IMR-90 (cell line): ENCODE measurements around the gene NOSTRIN. TPM values are rescaled to one million over a fixed set of nuclear protein-coding genes. Genes with fewer than 3 reads are reported as not detected.

ENCODE experiments used
- ATAC-seq: fragments of 200-7000 bp; cut with Tn5 transposase; 2 replicates; pipeline ENCODE4 v1.9.1; 2020; ENCODE audit warnings: low read depth, mild to moderate bottlenecking, moderate library complexity
- BruUV-seq: library from RNA; stranded (reverse); fragments of 400-500 nt; replicated peaks from 2 replicates; lab custom pipeline; 2021; lab: Mats Ljungman, UMichigan
- CTCF ChIA-PET: fragments of 300-600 bp; formaldehyde crosslinking; extraction: SDS; loops from one replicate; lab custom pipeline; 2021; ENCODE audit warnings: antibody characterized with exemption; lab: Yijun Ruan, JAX
- POLR2A ChIA-PET: fragments of 300-600 bp; sonication (Branson Sonifier 250); formaldehyde crosslinking; loops from one replicate; lab custom pipeline; 2022; ENCODE audit warnings: antibody characterized with exemption; ENCODE audit not compliant: unreplicated experiment; lab: Charles Lee
- DNase-seq: peaks from one replicate; pipeline ENCODE4 v3.0.0; 2013
- H2AFZ ChIP-seq: replicated peaks from 2 replicates; pipeline ENCODE3; 2013; ENCODE audit warnings: low read length, mild to moderate bottlenecking; ENCODE audit not compliant: poor library complexity
- H2AK5ac ChIP-seq: 2 replicates; pipeline ENCODE4 v1.6.1; 2013; ENCODE audit warnings: low read depth, low read length, inconsistent platforms
- H2AK9ac ChIP-seq: replicated peaks from 2 replicates; pipeline ENCODE3; 2013; ENCODE audit warnings: mild to moderate bottlenecking, low read depth, low read length, moderate library complexity; ENCODE audit not compliant: poor library complexity
- H2BK120ac ChIP-seq: 2 replicates; pipeline ENCODE4 v1.6.1; 2013; ENCODE audit warnings: low read depth, low read length, inconsistent platforms
- H2BK15ac ChIP-seq: 3 replicates; pipeline ENCODE4 v1.6.1; 2013; ENCODE audit warnings: low read depth, low read length, inconsistent platforms
- H2BK20ac ChIP-seq: 2 replicates; pipeline ENCODE4 v1.6.1; 2013; ENCODE audit warnings: low read depth, mild to moderate bottlenecking, inconsistent platforms, low read length, moderate library complexity
- H2BK5ac ChIP-seq: 2 replicates; pipeline ENCODE4 v1.6.1; 2013; ENCODE audit warnings: mild to moderate bottlenecking, low read depth, low read length, inconsistent platforms; ENCODE audit not compliant: poor library complexity, severe bottlenecking
- H3K14ac ChIP-seq: replicated peaks from 2 replicates; pipeline ENCODE4 v1.6.1; 2013; ENCODE audit warnings: low read depth, low read length, inconsistent platforms
- H3K18ac ChIP-seq: 2 replicates; pipeline ENCODE4 v1.6.1; 2013; ENCODE audit warnings: low read depth, low read length, control low read depth
- H3K23ac ChIP-seq: 2 replicates; pipeline ENCODE4 v1.6.1; 2013; ENCODE audit warnings: low read depth, low read length, inconsistent platforms
- H3K27ac ChIP-seq: 2 replicates; pipeline ENCODE4 v1.5.1; 2013; ENCODE audit warnings: mild to moderate bottlenecking, control low read depth, low read length; ENCODE audit not compliant: insufficient read depth
- H3K27me3 ChIP-seq: 2 replicates; pipeline ENCODE4 v1.6.1; 2013; ENCODE audit warnings: low read length; ENCODE audit not compliant: control insufficient read depth, insufficient read depth
- H3K36me3 ChIP-seq: 2 replicates; pipeline ENCODE4 v1.6.1; 2013; ENCODE audit warnings: low read length, mixed read lengths; ENCODE audit not compliant: control insufficient read depth, insufficient read depth
- H3K4ac ChIP-seq: 2 replicates; pipeline ENCODE4 v1.6.1; 2013; ENCODE audit warnings: low read depth, low read length, inconsistent platforms
- H3K4me1 ChIP-seq: 2 replicates; pipeline ENCODE4 v1.6.1; 2013; ENCODE audit warnings: low read length, mixed read lengths; ENCODE audit not compliant: control insufficient read depth, insufficient read depth
- H3K4me2 ChIP-seq: 2 replicates; pipeline ENCODE4 v1.6.1; 2013; ENCODE audit warnings: low read depth, mild to moderate bottlenecking, control low read depth, low read length, moderate library complexity
- H3K4me3 ChIP-seq: 2 replicates; pipeline ENCODE4 v1.5.1; 2013; ENCODE audit warnings: low read depth, mild to moderate bottlenecking, control low read depth, low read length, moderate library complexity; ENCODE audit not compliant: insufficient read depth
- H3K56ac ChIP-seq: 2 replicates; pipeline ENCODE4 v1.6.1; 2013; ENCODE audit warnings: low read length, inconsistent platforms; ENCODE audit not compliant: insufficient read depth; ENCODE audit errors: extremely low read depth
- H3K79me1 ChIP-seq, 2 experiments: 2 replicates each; pipeline ENCODE4 v1.6.1; 2013; ENCODE audit warnings: low read length in 2 of 2, inconsistent platforms in 1 of 2, low read depth in 1 of 2
- H3K9ac ChIP-seq: 2 replicates; pipeline ENCODE4 v1.6.1; 2013; ENCODE audit warnings: low read depth, low read length, control low read depth
- H3K9me1 ChIP-seq: 2 replicates; pipeline ENCODE4 v1.6.1; 2013; ENCODE audit warnings: low read length, inconsistent platforms; ENCODE audit not compliant: insufficient read depth
- H3K9me3 ChIP-seq: 2 replicates; pipeline ENCODE4 v1.6.1; 2013; ENCODE audit warnings: low read length; ENCODE audit not compliant: control insufficient read depth, insufficient read depth
- H4K20me1 ChIP-seq: 2 replicates; pipeline ENCODE4 v1.6.1; 2013; ENCODE audit warnings: low read length, inconsistent platforms; ENCODE audit not compliant: insufficient read depth
- H4K5ac ChIP-seq: 2 replicates; pipeline ENCODE4 v1.6.1; 2013; ENCODE audit warnings: mild to moderate bottlenecking, low read depth, low read length, control low read depth
- H4K8ac ChIP-seq, 2 experiments: 2 replicates each; pipeline ENCODE4 v1.6.1; 2013; ENCODE audit warnings: low read depth in 2 of 2, low read length in 2 of 2, control low read depth in 1 of 2, inconsistent platforms in 1 of 2
- H4K91ac ChIP-seq: 2 replicates; pipeline ENCODE4 v1.6.1; 2013; ENCODE audit warnings: low read depth, low read length, inconsistent platforms; ENCODE audit not compliant: insufficient read depth
- BHLHE40 ChIP-seq: fragments of 150-350 bp; IDR thresholded peaks from 2 replicates; pipeline ENCODE4 v1.6.1; 2016; ENCODE audit warnings: mild to moderate bottlenecking, low read depth, low read length
- CEBPB ChIP-seq: IDR thresholded peaks from 2 replicates; pipeline ENCODE4 v1.6.1; 2012; ENCODE audit warnings: low read depth, low read length, improper control_type of control experiment
- CHD1 ChIP-seq: IDR thresholded peaks from 2 replicates; pipeline ENCODE4 v1.6.1; 2012; ENCODE audit warnings: low read depth, low read length, improper control_type of control experiment
- FOS ChIP-seq: fragments of 150-350 bp; IDR thresholded peaks from 2 replicates; pipeline ENCODE4 v1.6.1; 2016; ENCODE audit warnings: low read depth, low read length
- MAFK ChIP-seq: IDR thresholded peaks from 2 replicates; pipeline ENCODE4 v1.6.1; 2012; ENCODE audit warnings: low read depth, low read length, improper control_type of control experiment
- MAZ ChIP-seq: IDR thresholded peaks from 2 replicates; pipeline ENCODE4 v1.6.1; 2012; ENCODE audit warnings: low read depth, mild to moderate bottlenecking, low read length, improper control_type of control experiment, moderate library complexity, borderline replicate concordance
- MXI1 ChIP-seq: IDR thresholded peaks from 2 replicates; pipeline ENCODE4 v1.6.1; 2012; ENCODE audit warnings: low read depth, mild to moderate bottlenecking, low read length, moderate library complexity, borderline replicate concordance
- NFE2L2 ChIP-seq: fragments of 150-350 bp; IDR thresholded peaks from 2 replicates; pipeline ENCODE4 v1.6.1; 2016; ENCODE audit warnings: low read depth, mild to moderate bottlenecking, low read length
- POLR2A ChIP-seq: IDR thresholded peaks from 2 replicates; pipeline ENCODE4 v1.6.1; 2012; ENCODE audit warnings: mild to moderate bottlenecking, low read depth, low read length
- RAD21 ChIP-seq: IDR thresholded peaks from 2 replicates; pipeline ENCODE4 v1.6.1; 2012; ENCODE audit warnings: low read length, improper control_type of control experiment
- RCOR1 ChIP-seq: IDR thresholded peaks from 2 replicates; pipeline ENCODE4 v1.6.1; 2012; ENCODE audit warnings: mild to moderate bottlenecking, low read length, improper control_type of control experiment; ENCODE audit not compliant: insufficient replicate concordance
- RFX5 ChIP-seq: IDR thresholded peaks from 2 replicates; pipeline ENCODE4 v1.8.0; 2012; ENCODE audit warnings: low read depth, mild to moderate bottlenecking, low read length, moderate library complexity
- SMC3 ChIP-seq: fragments of 150-350 bp; IDR thresholded peaks from 2 replicates; pipeline ENCODE4 v1.6.1; 2016; ENCODE audit warnings: low read depth, mild to moderate bottlenecking, antibody characterized with exemption, low read length, moderate library complexity
- WGBS, 2 experiments: methylation state at CpG; one replicate each; pipeline versions ENCODE4 v1.1.5 to v1.1.7; 2013; ENCODE audit warnings: missing lambda C conversion rate in 2 of 2; ENCODE audit not compliant: insufficient read length in 1 of 2; ENCODE audit errors: extremely low coverage in 2 of 2; 5-methylcytosine and 5-hydroxymethylcytosine counted together
- dilution Hi-C: fragments of 300-500 bp; cut with HindIII; formaldehyde crosslinking; loops from one replicate; pipeline ENCODE4 v1.14.3; 2018; ENCODE audit warnings: low sequenced_read_pairs; ENCODE audit not compliant: unreplicated experiment
- in situ Hi-C: fragments of 300-500 bp; cut with MboI; formaldehyde crosslinking; loops from 3 replicates; pipeline ENCODE4 v1.14.3; 2019; ENCODE audit warnings: low sequenced_read_pairs, inconsistent platforms, mixed read lengths
- intact Hi-C: fragments of 100-400 bp; cut with micrococcal nuclease; formaldehyde crosslinking; loops from 2 replicates; pipeline ENCODE4 v1.10.0; 2022
- polyA plus RNA-seq, 3 experiments: library from polyadenylated mRNA; depleted of rRNA; stranded (reverse); fragments of >200 nt; gene quantifications; 2 replicates each; pipeline ENCODE4 v1.2.3, GENCODE V29; 2012; ENCODE audit warnings: low replicate concordance in 1 of 3
- total RNA-seq: library from RNA; depleted of rRNA; stranded (reverse); fragments of >200 nt; gene quantifications from 2 replicates; pipeline ENCODE4 v1.2.3, GENCODE V29; 2012
- TF ChIP-seq, protein P1 (sequence below): fragments of 150-350 bp; IDR thresholded peaks from 2 replicates; pipeline ENCODE4 v1.6.1; 2016; ENCODE audit warnings: low read depth, mild to moderate bottlenecking, low read length, moderate library complexity, borderline replicate concordance
- TF ChIP-seq, protein P2 (sequence below): fragments of 150-350 bp; IDR thresholded peaks from 2 replicates; pipeline ENCODE4 v1.6.1; 2017; ENCODE audit warnings: mild to moderate bottlenecking, antibody characterized with exemption, low read length, low read depth
- TF ChIP-seq, protein P3 (sequence below): conservative IDR thresholded peaks from 2 replicates; pipeline ENCODE4 v1.5.1; 2012; ENCODE audit warnings: mild to moderate bottlenecking, low read depth, low read length, improper control_type of control experiment

The NOSTRIN gene
- total and polyA plus RNA-seq, 2 of the 4 experiments (the other 2 are of a cell fraction), result 0.15 to 0.18 TPM

DNA sequence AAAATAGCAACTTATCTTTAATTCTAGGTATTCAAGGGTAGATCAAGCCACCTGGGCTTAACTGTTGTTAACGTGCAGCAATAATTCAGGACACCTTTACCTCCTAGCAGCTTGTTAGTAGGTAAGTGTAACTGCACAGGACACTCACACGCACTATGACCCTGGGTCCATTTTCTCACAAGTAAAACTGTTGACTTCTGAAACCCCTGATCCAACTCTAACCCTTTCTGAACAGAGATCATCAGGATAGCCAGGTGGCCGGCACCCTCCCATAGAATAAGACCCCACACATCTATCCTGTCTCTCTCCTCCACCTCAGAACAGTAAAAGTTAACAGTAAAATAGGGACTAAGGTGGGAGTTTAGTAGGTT, 87.2 kb downstream of the NOSTRIN start:
- TF ChIP-seq RFX5 (no peak), MAZ (no peak), RAD21 (no peak), CEBPB (no peak), NFE2L2 (no peak), RCOR1 (no peak), FOS (no peak), MAFK (no peak), SMC3 (no peak), BHLHE40 (no peak), CHD1 (no peak), POLR2A (no peak), MXI1 (no peak)
- TF ChIP-seq, protein P1, sequence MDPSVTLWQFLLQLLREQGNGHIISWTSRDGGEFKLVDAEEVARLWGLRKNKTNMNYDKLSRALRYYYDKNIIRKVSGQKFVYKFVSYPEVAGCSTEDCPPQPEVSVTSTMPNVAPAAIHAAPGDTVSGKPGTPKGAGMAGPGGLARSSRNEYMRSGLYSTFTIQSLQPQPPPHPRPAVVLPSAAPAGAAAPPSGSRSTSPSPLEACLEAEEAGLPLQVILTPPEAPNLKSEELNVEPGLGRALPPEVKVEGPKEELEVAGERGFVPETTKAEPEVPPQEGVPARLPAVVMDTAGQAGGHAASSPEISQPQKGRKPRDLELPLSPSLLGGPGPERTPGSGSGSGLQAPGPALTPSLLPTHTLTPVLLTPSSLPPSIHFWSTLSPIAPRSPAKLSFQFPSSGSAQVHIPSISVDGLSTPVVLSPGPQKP, result no peak
- TF ChIP-seq, protein P2, sequence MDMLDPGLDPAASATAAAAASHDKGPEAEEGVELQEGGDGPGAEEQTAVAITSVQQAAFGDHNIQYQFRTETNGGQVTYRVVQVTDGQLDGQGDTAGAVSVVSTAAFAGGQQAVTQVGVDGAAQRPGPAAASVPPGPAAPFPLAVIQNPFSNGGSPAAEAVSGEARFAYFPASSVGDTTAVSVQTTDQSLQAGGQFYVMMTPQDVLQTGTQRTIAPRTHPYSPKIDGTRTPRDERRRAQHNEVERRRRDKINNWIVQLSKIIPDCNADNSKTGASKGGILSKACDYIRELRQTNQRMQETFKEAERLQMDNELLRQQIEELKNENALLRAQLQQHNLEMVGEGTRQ, result no peak
- TF ChIP-seq, protein P3, sequence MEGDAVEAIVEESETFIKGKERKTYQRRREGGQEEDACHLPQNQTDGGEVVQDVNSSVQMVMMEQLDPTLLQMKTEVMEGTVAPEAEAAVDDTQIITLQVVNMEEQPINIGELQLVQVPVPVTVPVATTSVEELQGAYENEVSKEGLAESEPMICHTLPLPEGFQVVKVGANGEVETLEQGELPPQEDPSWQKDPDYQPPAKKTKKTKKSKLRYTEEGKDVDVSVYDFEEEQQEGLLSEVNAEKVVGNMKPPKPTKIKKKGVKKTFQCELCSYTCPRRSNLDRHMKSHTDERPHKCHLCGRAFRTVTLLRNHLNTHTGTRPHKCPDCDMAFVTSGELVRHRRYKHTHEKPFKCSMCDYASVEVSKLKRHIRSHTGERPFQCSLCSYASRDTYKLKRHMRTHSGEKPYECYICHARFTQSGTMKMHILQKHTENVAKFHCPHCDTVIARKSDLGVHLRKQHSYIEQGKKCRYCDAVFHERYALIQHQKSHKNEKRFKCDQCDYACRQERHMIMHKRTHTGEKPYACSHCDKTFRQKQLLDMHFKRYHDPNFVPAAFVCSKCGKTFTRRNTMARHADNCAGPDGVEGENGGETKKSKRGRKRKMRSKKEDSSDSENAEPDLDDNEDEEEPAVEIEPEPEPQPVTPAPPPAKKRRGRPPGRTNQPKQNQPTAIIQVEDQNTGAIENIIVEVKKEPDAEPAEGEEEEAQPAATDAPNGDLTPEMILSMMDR, result no peak
- no TSS peak for BruUV-seq
- Histone ChIP-seq H2AFZ (peak overlapping the region; percentile 97), H3K18ac (no peak overlapping the region), H2BK15ac (no peak overlapping the region), H2BK120ac (no peak overlapping the region), H3K9ac (peak overlapping the region; percentile 40; the same call in 1 of the 2 replicates), H3K27ac (no peak overlapping the region), H2AK5ac (no peak overlapping the region), H3K4me2 (peak overlapping the region; percentile 78), H3K4me3 (peak overlapping the region; percentile 77), H3K9me3 (no peaks in the 10 kb centered on the region), H2BK5ac (no peak overlapping the region), H2BK20ac (no peak overlapping the region), H4K5ac (no peak overlapping the region), H4K20me1 (no peaks in the 10 kb centered on the region), H3K79me1 (peaks cover 10 to 11% of the 10 kb centered on the region in 2 experiments), H4K91ac (no peak overlapping the region; the same call in 1 of the 2 replicates), H4K8ac (peak overlapping the region; percentile 10 to 37; a peak in 1 of 4 replicates), H3K14ac (no peak overlapping the region), H3K36me3 (no peaks in the 10 kb centered on the region), H3K56ac (no peak overlapping the region; the same call in 1 of the 2 replicates), H3K23ac (no peak overlapping the region), H2AK9ac (peak overlapping the region; percentile 94), H3K27me3 (peaks cover 3% of the 10 kb centered on the region; the same call in 1 of the 2 replicates), H3K4ac (no peak overlapping the region; the same call in 1 of the 2 replicates), H3K4me1 (no peaks in the 10 kb centered on the region), H3K9me1 (no peaks in the 10 kb centered on the region)
- no CpG with 5 or more reads among the region's 3 CpGs for WGBS, 2 experiments
- dilution Hi-C loops, result no loop called here
- intact Hi-C loops, result no loop called here
- DNase-seq, result no peak
- ATAC-seq, result no peak
- POLR2A ChIA-PET, result no interaction called here
- in situ Hi-C loops, result loop anchor here (25.0 kb wide), 1 partner anchor 752 kb away; no protein-coding TSS in a partner anchor
- CTCF ChIA-PET, result no interaction called here
